ENCODE results near the gene TRMT11.
"Not testable (repeated sequence)": the region's sequence is repeated elsewhere in the genome, so short reads cannot be mapped to it uniquely, and the experiment has no call there.

Gene TRMT11

DNA sequence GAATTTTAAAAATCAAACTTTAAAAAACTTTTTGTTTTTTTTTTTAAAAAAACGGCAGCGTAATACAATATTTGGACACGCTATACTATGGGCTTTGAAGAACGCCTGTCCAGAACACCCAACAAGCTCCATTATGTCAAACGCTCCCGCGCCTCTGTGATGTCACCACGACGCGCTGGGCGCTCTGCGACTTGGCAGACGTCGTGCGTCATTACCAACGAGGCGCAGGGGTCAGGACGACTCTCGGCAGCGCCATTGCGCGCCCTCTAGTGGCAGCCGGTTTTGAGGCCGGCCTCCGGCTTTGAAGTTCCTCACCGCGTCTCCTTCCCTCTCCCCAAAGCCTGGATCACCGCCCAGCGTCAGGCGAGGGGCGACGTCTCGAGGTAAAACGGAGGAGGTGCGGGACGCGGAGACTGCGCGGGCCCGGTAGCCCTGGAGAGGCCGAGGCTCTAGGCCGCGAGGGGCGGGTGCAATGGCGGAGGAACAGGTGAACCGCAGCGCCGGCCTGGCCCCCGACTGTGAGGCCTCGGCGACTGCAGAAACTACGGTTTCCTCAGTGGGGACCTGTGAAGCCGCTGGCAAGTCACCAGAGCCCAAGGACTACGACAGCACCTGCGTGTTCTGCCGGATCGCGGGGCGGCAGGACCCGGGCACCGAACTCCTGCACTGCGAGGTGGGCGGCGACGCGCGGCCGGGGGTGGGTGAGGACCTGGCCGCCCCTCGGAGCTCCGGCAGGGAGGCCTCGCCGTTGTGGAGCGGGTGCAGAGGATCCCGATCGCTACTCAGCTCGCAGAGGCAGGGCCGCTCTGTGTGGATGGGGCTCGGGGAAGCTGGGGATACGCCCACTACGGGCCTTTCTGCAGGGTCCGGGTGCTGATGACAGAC is 29.6 kb upstream of the TRMT11 start, which contains the start of gene HINT3:
Gene HINT3 (plus strand): TSS at position 265 of the 885 bp plus-strand sequence. CDS start 208 bp downstream, at position 473.
- DNase-seq (ENCODE audit: low read depth), result peak; percentile 94

DNA sequence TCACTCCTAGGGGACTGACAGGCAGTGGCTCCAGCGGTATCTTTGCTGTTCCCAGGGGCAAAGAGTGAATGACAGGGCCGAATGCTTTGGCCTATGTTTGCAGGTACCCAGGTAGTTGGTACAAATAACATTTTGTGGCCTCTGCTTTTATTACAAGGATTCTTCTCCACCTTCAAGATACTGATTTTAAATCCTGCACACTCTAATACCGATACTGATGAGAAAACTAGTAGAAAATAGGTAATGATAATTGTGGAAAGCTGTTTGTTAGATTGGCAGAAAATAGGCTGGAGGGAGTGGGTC is 29.0 kb upstream of the TRMT11 start:
- no peak for DNase-seq (ENCODE audit: low read depth)

GRCh38 chr6:125957845-125958244 is 28.5 kb upstream of the TRMT11 start:
- peak; percentile 54 for DNase-seq (ENCODE audit: low read depth)

- no peak for DNase-seq (ENCODE audit: low read depth)
Measured at GRCh38 chr6:125959041-125959440, 27.3 kb upstream of the TRMT11 start.

DNA sequence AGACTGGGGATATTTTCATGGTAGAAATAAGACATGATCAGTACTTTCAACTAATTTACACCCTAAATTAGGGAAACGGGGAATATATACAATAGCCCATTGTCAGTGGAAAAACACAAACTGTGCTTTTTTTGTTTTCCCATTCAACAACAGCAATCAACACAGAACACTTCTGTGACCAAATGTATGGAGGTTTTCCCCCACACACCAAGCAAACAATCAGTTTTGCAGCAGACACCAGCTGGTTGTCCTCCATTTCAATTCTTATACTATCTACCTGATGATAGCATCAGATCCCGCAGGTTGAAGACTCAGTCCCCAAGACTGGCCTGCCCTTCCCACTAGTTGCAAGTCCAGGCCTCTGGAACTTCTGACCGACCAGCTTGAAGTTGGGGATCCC is 25.2 kb upstream of the TRMT11 start:
- no peak for DNase-seq (ENCODE audit: low read depth)

GRCh38 chr6:125962900-125963497 is 23.3 kb upstream of the TRMT11 start:
- no peak for DNase-seq (ENCODE audit: low read depth)

GRCh38 chr6:125963817-125964216 is 22.5 kb upstream of the TRMT11 start:
- no peak for DNase-seq (ENCODE audit: low read depth)

DNA sequence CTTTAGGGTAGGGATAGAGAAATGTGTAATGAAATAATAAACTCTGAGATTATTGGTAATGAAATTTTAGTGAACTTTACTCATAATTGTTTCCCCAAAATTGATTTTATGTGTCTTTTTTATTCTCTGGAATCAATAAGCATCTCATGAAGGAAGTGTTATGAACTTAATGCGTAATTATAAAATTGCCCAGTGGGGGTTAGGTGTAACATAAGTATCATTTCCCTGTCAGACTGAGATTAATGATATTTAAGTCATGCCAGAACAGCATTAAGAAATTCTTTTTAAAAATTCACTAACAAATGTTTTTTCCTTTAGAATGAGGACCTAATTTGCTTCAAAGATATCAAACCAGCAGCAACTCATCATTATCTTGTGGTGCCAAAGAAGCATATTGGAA is 19.8 kb upstream of the TRMT11 start:
- DNase-seq (ENCODE audit: low read depth), result no peak

DNA sequence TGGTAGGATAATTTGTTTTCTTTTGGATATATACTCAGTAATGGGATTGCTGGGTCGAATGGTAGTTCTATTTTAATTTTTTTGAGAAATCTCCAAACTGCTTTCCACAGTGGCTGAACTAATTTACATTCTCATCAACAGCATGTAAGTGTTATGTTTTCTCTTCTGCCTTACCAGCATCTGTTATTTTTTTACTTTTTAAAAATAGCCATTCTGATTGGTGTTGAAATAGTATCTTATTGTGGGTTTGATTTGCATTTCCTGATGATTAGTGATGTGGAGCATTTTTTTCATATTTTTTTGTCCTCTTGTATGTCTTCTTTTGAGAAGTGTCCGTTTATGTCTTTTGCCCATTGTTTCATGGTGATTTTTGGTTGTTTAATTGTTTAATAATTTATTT is 17.8 kb upstream of the TRMT11 start:
- DNase-seq (ENCODE audit: low read depth), result no peak

DNA sequence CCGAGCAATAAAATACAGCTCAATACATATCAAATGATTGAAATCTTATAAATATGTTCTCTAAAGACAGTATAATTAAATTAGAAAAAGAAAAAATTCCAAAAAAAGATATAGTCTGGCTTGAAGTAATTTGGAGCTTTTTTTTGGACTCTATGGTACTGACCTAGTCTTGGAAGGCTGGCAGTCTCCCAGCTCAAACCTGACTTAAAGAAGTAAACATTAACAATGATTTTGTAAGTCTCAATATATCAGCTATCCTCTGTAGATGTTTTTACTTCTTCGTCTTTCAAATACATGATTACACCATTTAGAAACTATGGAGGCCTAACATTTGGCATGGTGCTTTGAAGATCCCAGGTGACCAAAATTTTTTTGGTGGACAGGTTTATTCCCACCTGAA is 15.6 kb upstream of the TRMT11 start:
- DNase-seq (ENCODE audit: low read depth), result no peak

DNA sequence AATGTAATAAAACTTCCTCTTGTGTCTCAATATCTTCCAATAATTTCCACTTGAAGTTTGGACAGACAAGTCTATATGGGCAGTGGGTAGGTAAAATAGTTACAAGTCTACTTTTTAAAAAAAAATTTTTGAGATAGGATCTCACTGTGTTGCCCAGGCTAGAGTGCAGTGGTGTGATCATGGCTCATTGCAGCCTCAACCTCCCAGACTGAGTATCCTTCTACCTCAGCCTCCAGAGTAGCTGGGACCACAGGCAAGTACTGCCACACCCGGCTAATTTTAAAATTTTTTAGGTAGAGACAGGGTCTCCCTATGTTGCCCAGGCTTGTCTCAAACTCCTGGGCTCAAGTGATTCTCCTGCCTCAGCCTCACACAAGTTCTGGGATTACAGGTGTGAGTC is 13.9 kb upstream of the TRMT11 start:
- not testable (repeated sequence) for DNase-seq (ENCODE audit: low read depth)

GRCh38 chr6:125974214-125974866 is 12.0 kb upstream of the TRMT11 start:
- DNase-seq (ENCODE audit: low read depth), result peak; percentile 54

GRCh38 chr6:125979101-125979500 is 7.2 kb upstream of the TRMT11 start:
- DNase-seq (ENCODE audit: low read depth), result no peak

- no peak for DNase-seq (ENCODE audit: low read depth)
Measured at GRCh38 chr6:125981571-125982185, 4.7 kb upstream of the TRMT11 start.

- DNase-seq (ENCODE audit: low read depth), result peak; percentile 79
Measured at GRCh38 chr6:125983246-125983945, 2.9 kb upstream of the TRMT11 start.

- DNase-seq (ENCODE audit: low read depth), result peak; percentile 21
Measured at GRCh38 chr6:125984311-125984710, 2.0 kb upstream of the TRMT11 start.

DNA sequence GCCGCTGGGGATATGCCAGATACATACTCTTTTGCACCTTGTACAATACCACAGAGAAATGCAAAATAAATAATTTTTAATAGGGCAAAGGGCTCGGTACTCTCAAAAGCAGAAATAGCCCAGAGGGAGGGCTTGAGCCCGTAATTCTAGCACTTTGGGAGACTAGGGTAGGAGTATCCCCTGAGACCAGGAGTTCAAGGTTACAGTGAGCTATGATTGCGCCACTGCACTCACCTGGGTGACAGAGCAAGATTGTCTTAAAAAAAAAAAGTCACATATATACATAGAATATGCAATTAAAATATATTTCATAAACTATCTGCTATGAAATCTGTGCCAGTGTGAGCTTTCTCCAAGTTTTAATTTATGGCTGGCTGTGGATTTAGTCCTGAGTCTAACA is 818 bp upstream of the TRMT11 start:
- DNase-seq (ENCODE audit: low read depth), result no peak

DNA sequence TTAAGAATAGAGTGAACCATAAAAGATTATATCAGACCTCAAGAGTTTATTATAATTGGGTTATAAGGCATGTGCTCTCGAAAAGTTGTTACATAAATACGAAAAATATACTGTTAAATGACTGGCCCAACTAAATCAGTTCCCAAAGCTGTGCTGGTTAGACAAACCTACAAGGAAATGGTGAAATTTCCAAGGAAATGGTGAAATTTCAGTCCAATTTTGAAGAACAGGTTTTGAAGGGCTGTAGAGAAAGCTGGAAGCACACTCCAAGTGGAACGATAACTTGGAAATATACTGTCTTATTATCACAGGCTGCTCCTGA is 400 bp upstream of the TRMT11 start:
- DNase-seq (ENCODE audit: low read depth), result no peak

DNA sequence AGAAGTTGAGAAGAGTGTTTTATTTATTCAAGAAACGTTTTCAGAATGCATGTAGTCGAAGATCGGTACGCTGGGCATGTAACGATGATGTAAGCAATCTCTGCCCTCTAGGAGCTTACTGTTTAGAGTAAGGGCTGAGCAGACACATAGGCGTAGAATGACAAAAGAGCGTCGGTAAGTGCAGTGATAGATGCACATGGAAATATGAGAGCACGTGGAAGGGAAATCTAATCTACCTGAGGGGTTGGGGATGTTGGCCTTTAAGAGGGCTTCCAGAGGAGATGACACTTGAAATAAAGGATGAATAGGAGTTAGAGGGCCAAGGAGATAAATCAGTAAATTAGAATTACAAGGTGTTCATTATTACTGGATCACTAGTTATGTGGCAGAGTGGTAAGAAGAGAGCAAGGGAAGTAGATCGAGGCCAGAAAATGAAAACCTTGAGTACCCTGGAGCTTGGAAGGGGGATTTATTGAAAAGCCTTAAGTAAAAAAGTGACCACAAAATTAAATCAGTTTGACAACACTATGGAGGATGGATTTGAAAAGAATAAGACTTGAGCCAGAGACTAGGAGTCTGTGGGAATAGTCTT is 782 bp downstream of the TRMT11 start:
- DNase-seq (ENCODE audit: low read depth), result no peak

DNA sequence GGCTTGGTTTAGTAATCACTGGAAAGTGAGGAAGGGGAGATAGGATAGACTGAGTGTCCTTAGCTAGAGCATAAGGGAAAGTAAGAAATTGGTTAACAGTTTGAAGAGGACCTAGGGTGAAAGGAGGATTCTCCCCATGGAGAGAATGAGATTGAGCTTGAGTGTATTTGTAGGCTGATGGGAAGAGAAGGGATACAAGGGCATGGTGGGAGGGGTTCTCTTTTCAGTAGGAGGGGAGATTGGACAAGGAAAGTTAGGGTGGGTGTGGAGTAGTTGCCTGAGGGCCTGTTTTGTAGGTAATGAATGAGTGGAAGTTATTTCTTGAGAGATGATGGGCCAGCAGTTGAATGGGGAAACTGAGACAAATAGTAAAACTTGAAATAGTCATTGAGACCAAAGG is 1.9 kb downstream of the TRMT11 start:
- no peak for DNase-seq (ENCODE audit: low read depth)

GRCh38 chr6:125989631-125990030 is 3.3 kb downstream of the TRMT11 start:
- DNase-seq (ENCODE audit: low read depth), result no peak

DNA sequence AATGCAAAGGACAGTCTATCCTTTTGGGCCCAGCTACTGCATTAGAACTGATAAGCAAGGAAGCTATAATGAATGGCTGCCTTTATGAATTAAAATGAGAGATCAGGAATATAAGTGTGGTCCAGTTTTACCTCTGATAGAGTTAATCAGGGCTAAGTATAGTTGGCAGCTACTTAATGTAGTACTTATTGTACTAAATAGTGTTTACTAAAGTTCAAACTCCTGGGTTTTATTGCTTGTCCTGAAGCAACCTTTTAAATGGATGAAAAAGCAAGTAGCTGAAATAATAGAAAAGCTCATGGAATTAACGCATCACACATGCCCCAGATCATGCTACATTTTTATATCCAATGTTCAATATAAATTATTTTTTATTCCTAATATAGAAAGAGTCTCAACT is 5.3 kb downstream of the TRMT11 start:
- DNase-seq (ENCODE audit: low read depth), result no peak

Measured in stromal cell of bone marrow (primary cell).